GM13976 (cell line): ENCODE data around the gene CA11.
"Not testable (repeated sequence)": the region's sequence is repeated elsewhere in the genome, so short reads cannot be mapped to it uniquely, and the experiment has no call there.

ENCODE experiments used
- DNase-seq: peaks from one replicate; pipeline ENCODE4 v3.0.0; 2012; ENCODE audit warnings: low spot score
- CTCF ChIP-seq: IDR thresholded peaks from 2 replicates; pipeline ENCODE4 v1.5.1; 2012; ENCODE audit warnings: borderline replicate concordance, mild to moderate bottlenecking; ENCODE audit not compliant: insufficient read depth; ENCODE audit errors: extremely low read depth, missing control alignments, control extremely low read depth
- in situ Hi-C: fragments of 300-500 bp; cut with MboI; formaldehyde crosslinking; loops from one replicate; pipeline ENCODE4 v1.12.0; 2022; ENCODE audit warnings: low sequenced_read_pairs, mixed read lengths, inconsistent platforms; ENCODE audit not compliant: unreplicated experiment

CA11 gene

GRCh38 chr19:48660852-48661710 is 15.1 kb upstream of the CA11 start:
- peak; percentile 98 for DNase-seq
- no peak for TF ChIP-seq CTCF
- in situ Hi-C loops: no loop called here

GRCh38 chr19:48659768-48660167 is 13.8 kb upstream of the CA11 start:
- DNase-seq: peak; percentile 59
- TF ChIP-seq CTCF: no peak
- in situ Hi-C loops: no loop called here

GRCh38 chr19:48658483-48658882 is 12.5 kb upstream of the CA11 start:
- in situ Hi-C loops: no loop called here
- TF ChIP-seq CTCF: no peak
- DNase-seq: no peak

- not testable (repeated sequence) for DNase-seq
Measured at GRCh38 chr19:48657828-48658227, 11.8 kb upstream of the CA11 start.

GRCh38 chr19:48656840-48657474 is 11.0 kb upstream of the CA11 start:
- no peak for TF ChIP-seq CTCF
- DNase-seq: no peak
- in situ Hi-C loops: no loop called here

More at GRCh38 chr19:48657828-48658227, 11.8 kb upstream of the CA11 start:
- in situ Hi-C loops: not testable (repeated sequence)

GRCh38 chr19:48654299-48655059 is 8.5 kb upstream of the CA11 start:
- TF ChIP-seq CTCF: no peak
- DNase-seq: no peak
- in situ Hi-C loops: no loop called here

- TF ChIP-seq CTCF: no peak
- DNase-seq: no peak
- in situ Hi-C loops: no loop called here
Measured at GRCh38 chr19:48651683-48652048, 5.7 kb upstream of the CA11 start.
